WTC11 (cell line): ENCODE measurements around the gene CCDC136.

ENCODE experiments used
- ATF6 ChIP-seq: sonication (generic); formaldehyde crosslinking; IDR thresholded peaks from 2 replicates; pipeline ENCODE4 v1.8.1; 2023; ENCODE audit warnings: mild to moderate bottlenecking, missing genetic modification reagents
- CTCF ChIP-seq: fragments of 200-600 bp; IDR thresholded peaks from 2 replicates; pipeline ENCODE4 v1.8.0; 2022; ENCODE audit warnings: antibody characterized with exemption
- JUN ChIP-seq: sonication (generic); formaldehyde crosslinking; IDR thresholded peaks from 2 replicates; pipeline ENCODE4 v1.8.0; 2023; ENCODE audit warnings: mild to moderate bottlenecking, missing genetic modification reagents
- ZNF232 ChIP-seq: sonication (generic); formaldehyde crosslinking; IDR thresholded peaks from 2 replicates; pipeline ENCODE4 v1.8.0; 2022; ENCODE audit warnings: mild to moderate bottlenecking, missing genetic modification reagents

DNA sequence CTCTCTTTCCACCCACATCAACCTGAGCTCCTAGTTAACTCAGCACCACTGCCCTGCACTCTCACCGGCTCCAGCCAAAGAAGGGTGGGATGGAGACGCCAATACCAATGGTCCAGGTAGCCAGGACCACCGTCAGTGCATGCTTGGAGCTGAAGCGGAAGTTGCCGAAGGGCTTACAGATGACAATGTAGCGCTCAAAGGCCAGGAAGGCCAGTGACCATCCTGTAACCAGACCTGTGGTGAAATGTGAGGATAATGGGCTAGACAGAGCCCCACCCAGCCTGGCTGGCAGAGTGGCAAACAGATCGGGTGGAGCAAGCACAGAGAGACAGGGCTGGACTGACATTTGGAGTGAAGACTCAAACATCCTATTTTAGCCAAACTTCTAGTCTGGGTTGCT lies 16.8 kb upstream of the CCDC136 start:
- TF ChIP-seq JUN (no peak), CTCF (no peak), ZNF232 (CRISPR knock-in tag) (no peak), ATF6 (no peak)
